KMS-11 (cell line): ENCODE results near the gene JMY.
A peak's percentile ranks its signal among the peaks of the same experiment; 100 is the strongest.

Experiments
- H2AFZ ChIP-seq: fragments of 200-600 bp; sonication (generic); 2 replicates; pipeline ENCODE4 v1.6.1; 2016; ENCODE audit warnings: antibody characterized with exemption, mixed run types, low read depth
- H3K27ac ChIP-seq: fragments of 200-600 bp; sonication (generic); 2 replicates; pipeline ENCODE4 v1.6.1; 2016; ENCODE audit warnings: mild to moderate bottlenecking, mixed run types
- H3K27me3 ChIP-seq: fragments of 200-600 bp; sonication (generic); 2 replicates; pipeline ENCODE4 v1.6.1; 2017; ENCODE audit warnings: mild to moderate bottlenecking, low read depth, mixed run types, moderate library complexity; ENCODE audit not compliant: insufficient read depth
- H3K36me3 ChIP-seq: fragments of 200-600 bp; sonication (generic); 2 replicates; pipeline ENCODE4 v1.6.1; 2017; ENCODE audit warnings: mild to moderate bottlenecking, mixed run types; ENCODE audit not compliant: insufficient read depth
- H3K4me1 ChIP-seq: fragments of 200-600 bp; sonication (generic); 2 replicates; pipeline ENCODE4 v1.6.1; 2016; ENCODE audit warnings: mild to moderate bottlenecking, low read depth, mixed run types; ENCODE audit not compliant: poor library complexity, severe bottlenecking
- H3K4me2 ChIP-seq: fragments of 200-600 bp; sonication (generic); 2 replicates; pipeline ENCODE4 v1.7.0; 2016; ENCODE audit warnings: mild to moderate bottlenecking, mixed run types
- H3K4me3 ChIP-seq: fragments of 200-600 bp; sonication (generic); IDR thresholded peaks from 2 replicates; pipeline ENCODE4 v1.6.1; 2017; ENCODE audit warnings: low read depth, low read length, mixed read lengths; ENCODE audit not compliant: insufficient read depth
- H3K79me2 ChIP-seq: fragments of 200-600 bp; sonication (generic); 2 replicates; pipeline ENCODE4 v1.6.1; 2016; ENCODE audit warnings: low read depth, mixed run types; ENCODE audit not compliant: insufficient read depth
- H3K9ac ChIP-seq: fragments of 200-600 bp; sonication (generic); 2 replicates; pipeline ENCODE4 v1.6.1; 2016; ENCODE audit warnings: mild to moderate bottlenecking, mixed run types
- H4K20me1 ChIP-seq: fragments of 200-600 bp; sonication (generic); 2 replicates; pipeline ENCODE4 v1.6.1; 2016; ENCODE audit warnings: mild to moderate bottlenecking, mixed run types; ENCODE audit not compliant: insufficient read depth
- TF ChIP-seq, protein P1 (sequence below): fragments of 200-600 bp; sonication (generic); conservative IDR thresholded peaks from 2 replicates; pipeline ENCODE4 v1.6.1; 2017; ENCODE audit warnings: low read depth, mild to moderate bottlenecking, antibody characterized with exemption, low read length, moderate library complexity, mixed read lengths

JMY gene

DNA sequence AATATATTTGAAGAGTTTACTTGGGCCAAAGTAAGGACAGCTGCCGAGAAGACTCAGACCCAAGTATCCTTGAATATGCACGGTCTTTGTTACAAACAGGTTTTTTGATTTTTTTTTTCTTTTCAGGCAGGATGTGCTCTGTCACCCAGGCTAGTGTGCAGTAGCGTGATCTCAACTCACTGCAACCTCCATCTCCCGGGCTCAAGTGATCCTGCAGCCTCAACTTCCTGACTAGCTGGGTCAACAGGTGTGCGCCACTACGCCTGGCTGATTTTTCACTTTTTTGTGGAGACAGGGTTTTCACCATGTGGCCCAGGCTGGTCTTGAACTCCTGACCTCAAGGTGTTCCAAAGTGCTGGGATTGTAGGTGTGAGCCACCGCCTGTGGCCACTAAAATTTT, 27.4 kb downstream of the JMY start:
- H3K36me3 ChIP-seq, result no peaks in the 10 kb centered on the region
- H3K4me3 ChIP-seq, result no peak overlapping the region
- H3K79me2 ChIP-seq, result peaks cover 97% of the 10 kb centered on the region
- peak overlapping the region; percentile 88 for H3K4me2 ChIP-seq
- peaks cover 90% of the 10 kb centered on the region for H3K4me1 ChIP-seq
- peak overlapping the region; percentile 87 for H3K27ac ChIP-seq
- TF ChIP-seq, protein P1, sequence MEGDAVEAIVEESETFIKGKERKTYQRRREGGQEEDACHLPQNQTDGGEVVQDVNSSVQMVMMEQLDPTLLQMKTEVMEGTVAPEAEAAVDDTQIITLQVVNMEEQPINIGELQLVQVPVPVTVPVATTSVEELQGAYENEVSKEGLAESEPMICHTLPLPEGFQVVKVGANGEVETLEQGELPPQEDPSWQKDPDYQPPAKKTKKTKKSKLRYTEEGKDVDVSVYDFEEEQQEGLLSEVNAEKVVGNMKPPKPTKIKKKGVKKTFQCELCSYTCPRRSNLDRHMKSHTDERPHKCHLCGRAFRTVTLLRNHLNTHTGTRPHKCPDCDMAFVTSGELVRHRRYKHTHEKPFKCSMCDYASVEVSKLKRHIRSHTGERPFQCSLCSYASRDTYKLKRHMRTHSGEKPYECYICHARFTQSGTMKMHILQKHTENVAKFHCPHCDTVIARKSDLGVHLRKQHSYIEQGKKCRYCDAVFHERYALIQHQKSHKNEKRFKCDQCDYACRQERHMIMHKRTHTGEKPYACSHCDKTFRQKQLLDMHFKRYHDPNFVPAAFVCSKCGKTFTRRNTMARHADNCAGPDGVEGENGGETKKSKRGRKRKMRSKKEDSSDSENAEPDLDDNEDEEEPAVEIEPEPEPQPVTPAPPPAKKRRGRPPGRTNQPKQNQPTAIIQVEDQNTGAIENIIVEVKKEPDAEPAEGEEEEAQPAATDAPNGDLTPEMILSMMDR, result no peak
- no peak overlapping the region for H2AFZ ChIP-seq
- no peaks in the 10 kb centered on the region for H3K27me3 ChIP-seq
- peaks cover 14% of the 10 kb centered on the region; the same call in 1 of the 2 replicates for H4K20me1 ChIP-seq
- peak overlapping the region; percentile 52; the same call in 1 of the 2 replicates for H3K9ac ChIP-seq

DNA sequence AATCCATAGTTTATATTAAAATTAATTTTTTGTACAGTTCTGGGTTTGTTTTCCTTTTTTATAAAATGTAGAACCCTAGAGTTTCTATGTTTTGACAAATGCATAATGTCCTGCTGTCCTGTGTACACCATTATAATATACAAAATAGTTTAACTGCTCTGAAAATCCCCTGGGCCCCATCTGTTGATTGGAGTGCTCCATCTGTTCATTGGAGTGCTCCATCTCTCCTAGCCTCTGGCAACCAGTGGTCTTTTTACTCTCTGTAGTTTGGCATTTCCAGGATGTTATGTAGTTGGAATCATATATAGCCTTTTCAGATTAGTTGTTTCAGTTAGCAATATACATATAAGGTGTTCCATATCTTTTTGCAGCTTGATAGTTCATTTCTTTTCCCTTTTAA, 31.2 kb downstream of the JMY start:
- H3K4me1 ChIP-seq, result peaks cover 82% of the 10 kb centered on the region
- peaks cover 24% of the 10 kb centered on the region; the same call in 1 of the 2 replicates for H4K20me1 ChIP-seq
- no peak overlapping the region for H2AFZ ChIP-seq
- H3K4me3 ChIP-seq, result no peak overlapping the region
- peak overlapping the region; percentile 21; the same call in 1 of the 2 replicates for H3K27ac ChIP-seq
- H3K79me2 ChIP-seq, result peaks cover 93% of the 10 kb centered on the region
- H3K4me2 ChIP-seq, result no peak overlapping the region
- H3K9ac ChIP-seq, result no peak overlapping the region
- TF ChIP-seq, protein P1, result no peak
- H3K36me3 ChIP-seq, result no peaks in the 10 kb centered on the region
- no peaks in the 10 kb centered on the region for H3K27me3 ChIP-seq

DNA sequence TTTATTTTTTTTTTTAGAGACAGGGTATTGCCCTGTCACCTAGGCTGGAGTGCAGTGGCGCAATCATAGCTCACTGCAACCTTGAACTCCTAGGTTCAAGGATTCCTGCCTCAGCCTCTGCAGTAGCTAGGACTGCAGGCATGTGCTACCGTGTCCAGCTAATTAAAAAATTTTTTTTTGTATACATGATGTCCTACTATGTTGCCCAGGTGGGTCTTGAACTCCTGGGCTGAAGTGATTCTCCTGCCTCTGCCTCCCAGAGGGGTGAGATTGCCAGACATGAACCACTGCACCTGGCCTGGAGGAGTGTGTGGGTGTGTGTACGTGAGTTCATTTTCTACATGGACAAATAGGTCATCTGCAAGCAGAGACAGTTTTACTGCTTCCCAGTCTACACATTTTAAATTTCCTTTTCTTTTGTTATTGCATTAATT, 33.8 kb downstream of the JMY start:
- no peak overlapping the region for H2AFZ ChIP-seq
- no peak overlapping the region for H3K9ac ChIP-seq
- H3K27me3 ChIP-seq, result no peaks in the 10 kb centered on the region
- H3K4me1 ChIP-seq, result peaks cover 69% of the 10 kb centered on the region
- TF ChIP-seq, protein P1, result no peak
- no peaks in the 10 kb centered on the region for H3K36me3 ChIP-seq
- H4K20me1 ChIP-seq, result peaks cover 33% of the 10 kb centered on the region
- H3K4me3 ChIP-seq, result no peak overlapping the region
- H3K27ac ChIP-seq, result no peak overlapping the region; the same call in 1 of the 2 replicates
- H3K79me2 ChIP-seq, result peaks cover 93% of the 10 kb centered on the region
- H3K4me2 ChIP-seq, result no peak overlapping the region

DNA sequence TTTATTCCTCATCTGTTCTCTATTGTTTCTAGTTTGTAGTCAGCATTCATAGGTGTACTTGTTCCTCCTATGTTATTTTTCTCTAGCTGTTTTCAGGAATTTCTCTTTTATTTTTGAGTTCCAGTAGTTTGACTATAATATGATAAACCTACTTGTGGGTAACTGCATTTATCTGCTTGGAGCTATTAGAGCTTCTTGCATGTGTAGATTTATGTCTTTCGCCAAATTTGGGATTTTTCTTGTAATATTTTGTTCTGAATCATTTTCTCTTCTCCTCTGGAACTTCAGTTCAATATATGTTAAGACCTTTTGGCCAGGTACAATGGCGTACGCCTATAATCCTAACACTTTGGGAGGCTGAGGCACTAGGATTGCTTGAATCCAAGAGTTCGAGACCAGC, 37.4 kb downstream of the JMY start:
- TF ChIP-seq, protein P1, result no peak

More for the DNA sequence above, 37.4 kb downstream of the JMY start:
- Histone ChIP-seq H3K79me2 (peaks cover 93% of the 10 kb centered on the region), H3K36me3 (no peaks in the 10 kb centered on the region; the same call in 1 of the 2 replicates), H3K4me2 (no peak overlapping the region), H3K27me3 (no peaks in the 10 kb centered on the region), H3K4me1 (peaks cover 54% of the 10 kb centered on the region), H3K9ac (no peak overlapping the region), H3K27ac (no peak overlapping the region), H2AFZ (no peak overlapping the region), H3K4me3 (no peak overlapping the region), H4K20me1 (peaks cover 26% of the 10 kb centered on the region)
